Immature natural killer cell (primary cell): ENCODE data around the gene ARHGAP15. TPM values are rescaled to one million over a fixed set of nuclear protein-coding genes. Genes with fewer than 3 reads are reported as not detected.
"Not testable (repeated sequence)": the region's sequence is repeated elsewhere in the genome, so short reads cannot be mapped to it uniquely, and the experiment has no call there.

Experiments used
- DNase-seq, 3 donors: peaks; one replicate each; pipeline ENCODE4 v3.0.0; 2022; ENCODE audit warnings: mixed read lengths in 1 of 3
- H3K27ac Mint-ChIP-seq, 6 donors: one replicate each; pipeline ENCODE4 v1.8.0; 2020; ENCODE audit warnings: mixed read lengths in 6 of 6, mild to moderate bottlenecking in 5 of 6, inconsistent platforms in 4 of 6, moderate library complexity in 3 of 6
- H3K27me3 Mint-ChIP-seq, 3 donors: one replicate each; pipeline ENCODE4 v1.8.0; 2020 to 2021; ENCODE audit warnings: low read depth in 3 of 3, mild to moderate bottlenecking in 3 of 3, mixed read lengths in 3 of 3, moderate library complexity in 3 of 3, inconsistent platforms in 1 of 3
- H3K36me3 Mint-ChIP-seq, 3 donors: one replicate each; pipeline ENCODE4 v1.8.0; 2020; ENCODE audit warnings: mixed read lengths in 3 of 3, inconsistent platforms in 2 of 3, mild to moderate bottlenecking in 2 of 3
- H3K4me1 Mint-ChIP-seq, 2 donors: one replicate each; pipeline ENCODE4 v1.8.0; 2020; ENCODE audit warnings: inconsistent platforms in 2 of 2, mild to moderate bottlenecking in 2 of 2, mixed read lengths in 2 of 2, moderate library complexity in 1 of 2
- H3K4me3 Mint-ChIP-seq, 5 donors: one replicate each; pipeline ENCODE4 v1.8.0; 2020; ENCODE audit warnings: mild to moderate bottlenecking in 5 of 5, mixed read lengths in 5 of 5, inconsistent platforms in 3 of 5, moderate library complexity in 3 of 5
- H3K9me3 Mint-ChIP-seq, 6 donors: one replicate each; pipeline ENCODE4 v1.8.0; 2020; ENCODE audit warnings: mild to moderate bottlenecking in 6 of 6, mixed read lengths in 6 of 6, inconsistent platforms in 4 of 6, moderate library complexity in 3 of 6
- polyA plus RNA-seq, 3 donors: library from polyadenylated mRNA; unstranded; fragments of 300-500 nt; fragmentation: Illumina TruSeq; gene quantifications; one replicate each; pipeline ENCODE4 v1.2.3, GENCODE V29; 2021

ARHGAP15 gene
- polyA plus RNA-seq, 3 donors from 2014 or later, result 107 to 168 (median 150) TPM

- DNase-seq, result no peak
- Mint-ChIP-seq H3K27me3 (peaks cover 0 to 3% (median 0%) of the 10 kb centered on the region in 3 donors), H3K4me1 (peaks cover 12 to 28% of the 10 kb centered on the region in 2 donors), H3K4me3 (no peak overlapping the region), H3K9me3 (peaks cover 0 to 2% (median 0%) of the 10 kb centered on the region in 6 donors), H3K27ac (no peak overlapping the region), H3K36me3 (peaks cover 22 to 33% (median 28%) of the 10 kb centered on the region in 3 donors)
Observed at GRCh38 chr2:143533846-143534245, 404.6 kb downstream of the ARHGAP15 start.

GRCh38 chr2:143535802-143536201 is 406.6 kb downstream of the ARHGAP15 start:
- no peak overlapping the region for H3K27ac Mint-ChIP-seq
- peaks cover 0 to 3% (median 2%) of the 10 kb centered on the region in 3 donors for H3K27me3 Mint-ChIP-seq
- DNase-seq, result no peak
- H3K4me1 Mint-ChIP-seq, result peaks cover 12 to 28% of the 10 kb centered on the region in 2 donors
- peaks cover 0 to 2% (median 0%) of the 10 kb centered on the region in 6 donors for H3K9me3 Mint-ChIP-seq
- no peak overlapping the region for H3K4me3 Mint-ChIP-seq
- peaks cover 17 to 24% (median 19%) of the 10 kb centered on the region in 3 donors for H3K36me3 Mint-ChIP-seq

- H3K27me3 Mint-ChIP-seq, H3K27ac Mint-ChIP-seq, H3K9me3 Mint-ChIP-seq, H3K4me3 Mint-ChIP-seq, DNase-seq: not testable (repeated sequence)
- Mint-ChIP-seq H3K36me3 (peaks cover 0 to 14% (median 8%) of the 10 kb centered on the region in 3 donors), H3K4me1 (peaks cover 37 to 72% of the 10 kb centered on the region in 2 donors)
Observed at GRCh38 chr2:143541899-143542298, 412.7 kb downstream of the ARHGAP15 start.

GRCh38 chr2:143545059-143545948 is 416.1 kb downstream of the ARHGAP15 start:
- DNase-seq, result peak in 2 of 3 donors; percentile 2
- Mint-ChIP-seq H3K4me1 (peaks cover 29 to 50% of the 10 kb centered on the region in 2 donors), H3K9me3 (no peaks in the 10 kb centered on the region), H3K36me3 (peaks cover 0 to 20% (median 17%) of the 10 kb centered on the region in 3 donors), H3K27me3 (peaks cover 0 to 4% (median 3%) of the 10 kb centered on the region in 3 donors), H3K4me3 (peak overlapping the region in 4 of 5 donors; percentile 8 to 15 (median 10)), H3K27ac (peak overlapping the region; percentile 21 to 73 (median 34))

DNA sequence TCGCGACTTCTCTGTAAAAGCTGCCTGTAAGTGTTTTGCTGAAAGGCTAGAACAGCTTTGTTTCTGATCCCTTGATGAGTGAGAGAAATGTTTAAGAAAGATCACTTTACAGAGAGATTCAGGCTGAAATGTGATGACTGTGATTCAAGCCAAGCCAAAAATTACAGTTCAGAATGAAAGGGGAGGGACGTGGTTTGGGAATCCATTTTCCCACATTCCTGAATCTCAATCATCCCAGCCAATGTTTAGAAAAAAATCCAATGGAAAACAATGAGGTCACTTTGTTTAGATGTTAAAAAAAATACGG is 416.7 kb downstream of the ARHGAP15 start:
- H3K4me3 Mint-ChIP-seq, result no peak overlapping the region
- peaks cover 0 to 16% (median 14%) of the 10 kb centered on the region in 3 donors for H3K36me3 Mint-ChIP-seq
- peaks cover 1 to 4% (median 3%) of the 10 kb centered on the region in 3 donors for H3K27me3 Mint-ChIP-seq
- peaks cover 25 to 44% of the 10 kb centered on the region in 2 donors for H3K4me1 Mint-ChIP-seq
- H3K9me3 Mint-ChIP-seq, result no peaks in the 10 kb centered on the region
- no peak for DNase-seq
- H3K27ac Mint-ChIP-seq, result no peak overlapping the region

GRCh38 chr2:143548032-143548431 is 418.8 kb downstream of the ARHGAP15 start:
- Mint-ChIP-seq H3K4me1 (peaks cover 20 to 38% of the 10 kb centered on the region in 2 donors), H3K4me3 (no peak overlapping the region), H3K9me3 (no peaks in the 10 kb centered on the region), H3K27ac (no peak overlapping the region), H3K27me3 (peaks cover 3 to 4% (median 3%) of the 10 kb centered on the region in 3 donors), H3K36me3 (peaks cover 0 to 17% (median 14%) of the 10 kb centered on the region in 3 donors)
- DNase-seq, result no peak

DNA sequence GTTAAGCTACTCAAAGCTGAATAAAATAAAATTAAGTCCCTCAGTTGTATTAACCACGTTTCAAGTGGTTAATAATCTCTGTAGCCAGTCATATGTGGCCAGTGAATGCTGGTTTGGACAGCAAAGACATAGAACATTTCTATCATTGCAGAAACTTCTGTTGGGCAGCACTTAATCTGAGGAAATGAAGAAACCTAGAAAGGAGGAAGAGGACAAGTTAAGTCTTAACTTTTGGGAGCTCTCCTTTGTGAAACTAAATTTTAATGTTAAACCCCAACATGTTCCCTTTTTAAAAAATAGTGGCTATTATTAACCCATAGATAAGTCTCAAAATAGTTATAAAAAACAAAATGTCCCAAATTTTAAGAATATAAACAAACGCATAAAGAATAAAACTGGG is 421.3 kb downstream of the ARHGAP15 start:
- Mint-ChIP-seq H3K9me3 (no peaks in the 10 kb centered on the region), H3K36me3 (peaks cover 0 to 17% (median 14%) of the 10 kb centered on the region in 3 donors), H3K4me1 (peaks cover 5 to 13% of the 10 kb centered on the region in 2 donors), H3K27ac (no peak overlapping the region), H3K4me3 (no peak overlapping the region), H3K27me3 (peaks cover 3 to 4% (median 3%) of the 10 kb centered on the region in 3 donors)
- DNase-seq, result no peak

DNA sequence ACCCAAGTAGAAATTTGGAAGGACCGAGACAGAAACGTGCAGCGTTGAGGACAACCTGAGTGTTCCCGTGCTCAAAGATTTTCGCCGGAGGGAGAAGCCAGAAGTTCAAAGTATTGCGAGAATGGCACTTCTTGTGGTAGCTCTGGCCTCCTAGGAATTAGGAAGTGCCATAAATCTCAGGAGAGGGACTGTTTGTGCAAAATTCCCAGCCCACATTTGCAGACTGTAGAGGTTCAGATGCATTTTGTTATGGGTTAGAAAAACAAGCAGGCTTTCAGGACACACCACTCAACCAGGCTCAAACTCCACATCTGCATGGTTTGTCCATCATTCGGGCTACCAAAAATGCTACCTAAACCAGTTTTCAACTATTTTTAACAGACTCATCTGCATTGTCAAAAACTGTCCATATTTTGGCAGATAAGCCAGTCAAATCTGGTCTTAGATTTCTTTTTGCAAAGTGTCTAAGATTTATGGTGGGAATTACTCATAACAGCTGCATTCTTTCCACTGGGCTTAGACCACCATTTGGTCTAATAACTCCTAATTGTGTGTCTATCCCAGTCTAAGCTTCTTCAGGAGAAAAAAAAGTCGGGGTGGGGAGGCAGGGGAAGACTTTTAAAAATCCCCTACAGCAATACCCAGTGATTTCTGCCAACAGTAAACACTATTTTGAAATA is 422.9 kb downstream of the ARHGAP15 start:
- Mint-ChIP-seq H3K9me3 (no peaks in the 10 kb centered on the region), H3K27me3 (peaks cover 3 to 4% (median 3%) of the 10 kb centered on the region in 3 donors), H3K36me3 (peaks cover 12 to 32% (median 19%) of the 10 kb centered on the region in 3 donors), H3K27ac (no peak overlapping the region), H3K4me1 (peaks cover 0 to 1% of the 10 kb centered on the region in 2 donors), H3K4me3 (no peak overlapping the region)
- no peak for DNase-seq

- H3K4me3 Mint-ChIP-seq, result no peak overlapping the region
- peaks cover 19 to 36% (median 25%) of the 10 kb centered on the region in 3 donors for H3K36me3 Mint-ChIP-seq
- no peak for DNase-seq
- H3K4me1 Mint-ChIP-seq, result peaks cover 1 to 5% of the 10 kb centered on the region in 2 donors
- H3K9me3 Mint-ChIP-seq, result no peaks in the 10 kb centered on the region
- no peak overlapping the region for H3K27ac Mint-ChIP-seq
- H3K27me3 Mint-ChIP-seq, result peaks cover 0 to 3% (median 3%) of the 10 kb centered on the region in 3 donors
Observed at GRCh38 chr2:143553261-143553660, 424.0 kb downstream of the ARHGAP15 start.

DNA sequence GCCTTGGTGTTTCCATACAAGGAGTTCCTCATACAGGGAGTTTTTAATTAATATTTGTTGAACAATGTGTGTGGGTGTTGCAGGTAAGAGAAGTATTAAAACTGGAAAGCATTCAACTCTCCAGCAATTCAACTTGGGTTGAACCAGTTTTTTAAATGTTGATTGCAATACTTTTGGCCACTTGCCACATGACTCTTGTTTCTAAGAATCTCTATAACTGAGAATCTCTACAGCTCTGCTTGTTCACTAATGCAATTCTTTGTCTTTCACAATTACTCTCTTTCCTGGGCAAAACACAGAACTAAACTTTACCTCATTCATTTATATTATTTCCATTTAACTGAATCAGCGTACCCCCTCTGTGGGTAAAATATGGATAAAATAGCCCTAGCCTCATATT is 429.4 kb downstream of the ARHGAP15 start:
- peaks cover 25 to 44% (median 33%) of the 10 kb centered on the region in 3 donors for H3K36me3 Mint-ChIP-seq
- H3K27ac Mint-ChIP-seq, result no peak overlapping the region
- no peaks in the 10 kb centered on the region for H3K9me3 Mint-ChIP-seq
- H3K27me3 Mint-ChIP-seq, result peaks cover 0 to 4% (median 1%) of the 10 kb centered on the region in 3 donors
- peaks cover 0 to 7% of the 10 kb centered on the region in 2 donors for H3K4me1 Mint-ChIP-seq
- H3K4me3 Mint-ChIP-seq, result no peak overlapping the region
- DNase-seq, result no peak

- peaks cover 28 to 48% (median 37%) of the 10 kb centered on the region in 3 donors for H3K36me3 Mint-ChIP-seq
- H3K4me3 Mint-ChIP-seq, result no peak overlapping the region
- H3K27ac Mint-ChIP-seq, result peak overlapping the region in 1 of 6 donors; percentile 43
- DNase-seq, result no peak
- H3K27me3 Mint-ChIP-seq, result peaks cover 0 to 4% (median 1%) of the 10 kb centered on the region in 3 donors
- H3K4me1 Mint-ChIP-seq, result peaks cover 0 to 7% of the 10 kb centered on the region in 2 donors
- H3K9me3 Mint-ChIP-seq, result no peaks in the 10 kb centered on the region
Observed at GRCh38 chr2:143559147-143559546, 429.9 kb downstream of the ARHGAP15 start.

GRCh38 chr2:143560724-143561123 is 431.5 kb downstream of the ARHGAP15 start:
- Mint-ChIP-seq H3K27me3 (peaks cover 0 to 4% (median 1%) of the 10 kb centered on the region in 3 donors), H3K4me1 (peaks cover 0 to 7% of the 10 kb centered on the region in 2 donors), H3K9me3 (no peaks in the 10 kb centered on the region), H3K4me3 (no peak overlapping the region), H3K36me3 (peaks cover 28 to 46% (median 36%) of the 10 kb centered on the region in 3 donors), H3K27ac (no peak overlapping the region)
- DNase-seq, result no peak

GRCh38 chr2:143564419-143564818 is 435.2 kb downstream of the ARHGAP15 start:
- no peak overlapping the region for H3K27ac Mint-ChIP-seq
- peaks cover 0 to 2% (median 0%) of the 10 kb centered on the region in 6 donors for H3K9me3 Mint-ChIP-seq
- H3K4me3 Mint-ChIP-seq, result no peak overlapping the region
- no peak for DNase-seq
- peaks cover 18 to 34% (median 25%) of the 10 kb centered on the region in 3 donors for H3K36me3 Mint-ChIP-seq
- H3K27me3 Mint-ChIP-seq, result peaks cover 1 to 4% (median 4%) of the 10 kb centered on the region in 3 donors
- peaks cover 4 to 5% of the 10 kb centered on the region in 2 donors for H3K4me1 Mint-ChIP-seq
